ENCODE data around the gene PTPRJ.
"Not testable (repeated sequence)": the region's sequence is repeated elsewhere in the genome, so short reads cannot be mapped to it uniquely, and the experiment has no call there.

The PTPRJ gene

DNA sequence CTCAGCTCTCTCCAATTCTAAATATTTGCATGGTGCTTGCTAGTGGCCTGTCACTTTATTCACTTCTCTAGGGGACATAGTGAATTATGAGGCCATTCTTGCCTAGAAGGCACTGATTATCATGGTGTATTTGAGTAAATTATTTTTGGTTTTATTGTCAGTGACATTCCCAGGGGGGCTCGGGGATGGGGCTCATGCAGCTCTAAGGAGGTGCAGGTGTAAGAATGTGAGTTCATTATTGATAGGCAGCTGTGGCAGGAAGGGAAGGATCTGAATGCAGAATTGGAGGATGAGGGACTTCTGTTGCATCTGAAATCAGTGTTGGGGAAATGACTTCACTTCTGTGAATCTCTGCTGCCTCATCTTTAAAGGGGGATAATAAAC is 182.5 kb downstream of the PTPRJ start:
- no peak for DNase-seq (ENCODE audit: low read depth in 2 of 2)

DNA sequence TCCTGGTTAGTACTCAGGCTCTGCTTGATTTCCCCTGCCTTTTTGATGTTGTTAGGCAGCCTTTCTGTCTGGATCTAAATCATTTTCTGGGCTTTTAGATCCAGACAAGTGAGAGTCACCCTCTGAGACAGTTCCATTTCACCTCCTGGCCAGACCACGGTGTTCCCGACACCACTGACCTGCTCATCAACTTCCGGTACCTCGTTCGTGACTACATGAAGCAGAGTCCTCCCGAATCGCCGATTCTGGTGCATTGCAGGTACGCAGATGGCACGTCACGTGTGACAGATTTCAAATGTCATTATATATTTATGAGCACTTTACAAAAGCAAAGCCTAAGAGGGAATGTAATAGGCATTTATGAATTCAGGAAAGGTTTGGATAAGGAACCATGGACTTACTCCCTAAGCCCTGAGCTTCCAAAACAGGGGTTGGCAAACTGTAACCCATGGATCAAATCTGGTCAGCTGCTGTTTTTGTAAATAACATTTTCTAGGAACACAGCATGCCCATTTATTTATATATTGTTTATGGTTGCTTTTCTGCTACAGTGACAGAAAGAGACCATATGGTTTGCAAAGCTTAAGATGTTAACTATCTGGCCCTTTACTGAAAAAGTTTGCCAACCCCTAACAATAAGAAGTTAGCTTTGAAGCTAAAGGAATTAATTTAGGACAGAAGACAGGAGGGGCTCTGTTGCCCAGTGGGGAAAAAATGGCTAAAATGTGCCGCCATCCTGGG is 183.2 kb downstream of the PTPRJ start:
- DNase-seq (ENCODE audit: low read depth in 2 of 2), result no peak

DNA sequence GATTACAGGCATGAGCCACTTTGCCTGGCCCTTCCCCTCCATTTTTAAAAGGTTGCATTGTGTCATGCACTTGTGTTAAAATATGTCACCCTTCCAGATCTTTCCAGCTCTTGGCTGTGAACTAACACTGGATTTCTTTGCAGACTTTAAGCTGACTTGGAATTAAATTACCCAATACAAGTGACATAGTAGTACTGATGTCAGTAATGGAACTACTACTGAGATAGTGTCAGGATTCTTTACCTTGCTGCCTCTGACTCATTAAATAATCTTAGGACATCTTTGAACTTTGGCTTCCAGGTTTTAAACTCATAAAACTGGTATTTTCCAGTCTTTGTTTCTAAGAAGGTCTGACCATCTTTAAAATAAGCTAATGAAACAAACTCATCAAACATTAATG is 184.5 kb downstream of the PTPRJ start:
- no peak for DNase-seq (ENCODE audit: low read depth in 2 of 2)

DNA sequence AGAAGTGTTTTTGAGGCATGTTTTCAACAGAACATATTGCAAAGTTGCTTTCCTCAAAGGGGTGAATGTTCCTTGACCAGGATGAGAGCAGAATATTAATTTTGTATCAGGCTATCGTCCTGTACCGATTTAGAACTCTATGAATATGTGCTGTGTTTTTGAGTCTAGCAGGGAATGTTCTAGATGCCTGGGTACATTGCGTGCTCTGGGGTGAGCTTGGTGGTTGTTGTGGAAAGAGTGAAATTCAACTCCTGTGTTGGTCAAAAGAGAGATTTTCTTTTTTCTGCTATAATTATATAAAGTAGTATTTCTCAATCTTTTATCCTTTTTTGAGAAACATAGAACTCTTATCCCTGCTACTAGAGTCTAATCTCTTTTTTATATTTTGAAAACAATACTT is 185.1 kb downstream of the PTPRJ start:
- no peak for DNase-seq (ENCODE audit: low read depth in 2 of 2)

DNA sequence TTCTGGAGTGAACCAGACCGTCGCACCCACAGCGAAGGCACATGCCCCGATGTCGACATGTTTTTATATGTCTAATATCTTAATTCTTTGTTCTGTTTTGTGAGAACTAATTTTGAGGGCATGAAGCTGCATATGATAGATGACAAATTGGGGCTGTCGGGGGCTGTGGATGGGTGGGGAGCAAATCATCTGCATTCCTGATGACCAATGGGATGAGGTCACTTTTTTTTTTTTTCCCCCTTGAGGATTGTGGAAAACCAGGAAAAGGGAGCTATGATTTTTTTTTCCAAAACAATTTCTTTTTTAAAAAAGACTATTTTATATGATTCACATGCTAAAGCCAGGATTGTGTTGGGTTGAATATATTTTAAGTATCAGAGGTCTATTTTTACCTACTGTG is 187.0 kb downstream of the PTPRJ start:
- DNase-seq (ENCODE audit: low read depth in 2 of 2), result no peak

DNA sequence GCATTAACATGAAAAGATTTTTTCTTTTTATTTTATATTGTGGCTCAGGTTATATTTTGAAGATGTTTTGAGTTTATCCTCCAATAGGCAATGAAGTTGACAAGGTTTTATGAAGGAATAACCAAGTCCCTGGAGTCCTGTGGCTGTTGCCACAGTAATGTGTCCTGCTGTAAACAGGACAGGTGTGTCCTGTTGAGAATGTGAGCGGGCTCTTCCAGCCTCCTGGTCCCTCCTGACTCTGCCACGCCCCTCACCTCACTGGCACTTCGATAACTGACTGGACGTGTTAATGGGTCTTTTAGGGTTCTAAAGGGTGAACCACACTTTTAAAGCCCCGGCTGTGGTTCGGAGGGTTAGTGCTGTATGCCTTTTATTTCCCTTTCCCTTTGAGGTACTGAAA is 188.5 kb downstream of the PTPRJ start:
- DNase-seq (ENCODE audit: low read depth in 2 of 2), result no peak

DNA sequence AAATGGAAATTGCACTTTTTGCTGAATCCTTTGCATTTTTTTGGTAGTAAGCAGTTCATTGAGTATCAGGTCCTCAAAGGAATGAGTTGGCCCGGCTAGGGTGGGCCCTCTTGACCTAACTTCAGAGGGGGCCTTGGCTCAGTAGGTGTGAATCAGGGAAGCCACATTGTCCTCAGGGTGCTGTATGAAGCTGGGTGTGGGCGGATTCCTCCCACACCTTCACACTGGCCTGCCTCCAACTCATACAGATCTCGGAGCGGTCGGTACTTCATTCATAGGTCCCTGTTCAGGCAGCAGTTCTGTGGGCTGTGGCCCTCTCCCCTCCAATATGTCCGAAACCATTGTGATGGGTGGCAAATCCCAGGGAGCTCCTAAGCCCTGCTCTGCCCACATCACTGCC is 188.9 kb downstream of the PTPRJ start:
- DNase-seq (ENCODE audit: low read depth in 2 of 2), result no peak

DNA sequence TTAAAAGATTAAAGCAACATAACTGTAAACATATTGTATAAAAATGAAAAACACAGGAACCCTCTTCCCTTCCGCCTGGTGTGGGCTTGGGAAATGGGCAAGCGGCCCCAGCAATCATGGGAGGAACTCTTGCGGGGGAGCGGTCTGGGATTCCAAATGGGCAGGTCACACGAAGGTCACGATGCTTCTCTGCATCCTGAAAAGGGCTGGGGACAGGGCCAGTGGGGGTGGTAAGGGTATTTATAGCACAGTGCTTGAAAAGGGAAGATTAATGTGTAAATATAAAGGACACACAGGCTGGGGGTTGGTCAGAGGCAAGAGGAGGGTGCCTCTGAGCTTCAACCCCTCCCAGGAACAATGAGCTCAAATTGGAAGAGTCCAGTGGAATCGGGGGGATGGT is 189.4 kb downstream of the PTPRJ start:
- no peak for DNase-seq (ENCODE audit: low read depth in 2 of 2)

DNA sequence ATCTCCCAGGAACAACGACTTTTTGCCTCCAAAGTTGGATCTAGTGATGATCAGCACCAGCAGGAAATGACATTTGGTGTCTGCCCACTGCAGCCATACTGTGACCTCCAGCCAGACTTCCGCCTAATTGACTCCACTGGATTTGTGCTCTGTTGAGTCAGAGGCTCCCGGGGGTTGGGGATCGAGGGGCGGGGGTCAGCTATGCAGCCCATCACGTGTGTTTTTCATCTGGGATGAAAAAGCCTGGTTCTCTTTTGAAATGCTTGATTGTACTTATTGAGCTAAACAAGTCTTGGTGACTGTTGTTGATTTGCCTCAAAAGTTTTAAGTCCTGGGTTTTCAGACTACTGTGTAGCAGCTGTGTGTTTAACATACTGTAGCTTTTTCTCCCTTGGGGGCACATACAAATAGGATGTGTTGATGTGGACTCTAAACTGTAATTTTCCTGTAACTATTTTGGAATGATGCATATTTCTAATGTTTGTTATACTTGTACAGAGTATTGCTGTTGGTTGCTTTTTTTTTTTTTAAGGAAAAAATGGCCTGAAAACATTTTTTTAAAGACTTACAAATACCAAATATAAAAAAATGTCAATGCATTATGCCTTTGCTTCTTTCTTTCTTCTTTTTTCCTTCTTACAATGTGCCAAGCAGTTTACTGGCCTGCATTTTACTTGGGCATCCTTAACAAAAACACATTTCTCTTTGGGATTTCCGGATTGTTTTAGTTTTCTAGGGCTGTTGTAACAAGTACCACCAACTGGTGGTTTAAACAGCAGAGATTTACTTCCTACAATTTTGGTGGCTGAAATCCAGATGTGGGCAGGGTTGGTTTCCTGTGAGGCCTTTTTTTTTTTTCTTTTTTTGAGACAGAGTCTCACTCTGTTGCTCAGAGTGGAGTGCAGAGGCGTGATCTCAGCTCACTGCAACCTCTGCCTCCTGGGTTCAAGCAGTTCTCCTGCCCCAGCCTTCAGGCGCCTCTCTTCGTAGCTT is 190.2 kb downstream of the PTPRJ start:
- DNase-seq (ENCODE audit: low read depth in 2 of 2), result no peak

DNA sequence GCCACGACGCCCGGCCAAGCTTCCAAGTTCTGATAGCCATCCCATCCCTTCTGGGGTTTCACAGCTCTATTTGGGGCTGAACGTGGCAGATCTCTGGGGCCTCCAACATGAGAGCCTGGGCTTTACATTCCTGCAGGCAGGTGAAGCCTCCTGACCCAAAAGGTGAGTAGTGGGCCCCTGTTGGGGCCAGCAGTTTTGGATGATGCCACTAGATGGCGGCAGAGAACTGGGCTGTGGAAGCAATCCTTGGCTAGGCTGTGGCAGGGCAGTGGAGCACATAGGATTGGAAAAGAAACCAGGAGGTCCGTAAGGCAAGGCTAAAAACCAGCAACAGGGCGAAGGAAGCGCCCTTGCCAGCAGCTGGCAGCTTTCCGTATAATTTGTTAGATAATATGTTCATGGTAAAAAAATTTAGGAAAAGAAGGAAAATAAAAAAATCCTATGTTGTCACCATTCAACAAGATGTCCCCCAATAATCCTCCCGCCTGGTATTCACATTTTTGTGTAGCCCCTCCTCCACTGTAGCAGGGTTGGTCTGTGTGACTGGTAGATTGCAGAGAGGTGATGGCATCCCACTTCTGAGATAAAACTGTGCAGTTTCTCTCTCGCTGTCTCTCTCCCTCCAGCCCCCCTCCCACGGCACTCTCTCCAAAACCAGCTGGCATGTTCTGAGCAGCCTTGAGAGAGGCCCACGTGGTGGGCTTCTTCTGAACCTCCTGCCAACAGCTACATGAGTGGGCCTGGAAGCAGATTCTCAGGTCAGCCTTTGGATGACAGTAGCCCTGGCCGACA is 192.7 kb downstream of the PTPRJ start:
- DNase-seq (ENCODE audit: low read depth in 2 of 2), result peak; percentile 12 to 17

DNA sequence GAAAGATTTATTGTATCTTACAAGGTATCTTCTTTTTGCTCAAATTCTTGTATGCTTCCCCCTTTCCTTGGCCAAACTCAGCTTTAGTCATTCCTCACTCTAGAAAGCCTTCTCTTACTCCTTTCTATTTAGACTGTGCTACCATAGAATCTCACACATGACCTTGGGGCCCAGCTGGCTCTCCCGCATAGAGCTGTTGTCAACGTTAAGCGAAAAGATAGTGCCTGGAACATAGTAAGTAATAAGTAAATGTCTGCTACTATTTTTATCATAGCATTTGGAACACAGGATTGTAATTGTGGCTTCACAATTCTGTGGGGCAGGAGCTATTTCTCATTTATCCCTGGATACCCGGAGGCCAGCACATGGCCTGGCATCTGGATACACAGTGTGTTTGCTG is 197.3 kb downstream of the PTPRJ start:
- DNase-seq (ENCODE audit: low read depth in 2 of 2), result no peak

DNA sequence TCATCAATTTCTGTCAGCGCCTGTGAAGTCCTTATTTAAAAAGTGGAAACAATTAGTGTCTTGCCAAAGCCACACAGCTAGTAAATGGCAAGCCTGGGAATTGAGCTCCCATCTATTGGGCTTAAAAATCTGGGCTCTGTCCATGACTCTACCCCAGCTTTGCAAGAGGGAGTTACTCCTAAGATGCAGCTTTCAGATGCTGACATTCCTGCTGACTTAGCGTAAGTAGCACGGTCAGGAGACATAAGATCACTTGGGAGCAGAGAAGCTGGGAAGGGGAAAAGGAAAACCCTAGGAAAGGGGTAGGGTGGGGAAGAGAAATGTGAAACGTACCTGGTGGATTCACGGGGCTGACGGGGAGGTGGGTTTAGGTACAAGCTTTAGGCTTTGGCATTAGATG is 200.3 kb downstream of the PTPRJ start:
- no peak for DNase-seq (ENCODE audit: low read depth in 2 of 2)

DNA sequence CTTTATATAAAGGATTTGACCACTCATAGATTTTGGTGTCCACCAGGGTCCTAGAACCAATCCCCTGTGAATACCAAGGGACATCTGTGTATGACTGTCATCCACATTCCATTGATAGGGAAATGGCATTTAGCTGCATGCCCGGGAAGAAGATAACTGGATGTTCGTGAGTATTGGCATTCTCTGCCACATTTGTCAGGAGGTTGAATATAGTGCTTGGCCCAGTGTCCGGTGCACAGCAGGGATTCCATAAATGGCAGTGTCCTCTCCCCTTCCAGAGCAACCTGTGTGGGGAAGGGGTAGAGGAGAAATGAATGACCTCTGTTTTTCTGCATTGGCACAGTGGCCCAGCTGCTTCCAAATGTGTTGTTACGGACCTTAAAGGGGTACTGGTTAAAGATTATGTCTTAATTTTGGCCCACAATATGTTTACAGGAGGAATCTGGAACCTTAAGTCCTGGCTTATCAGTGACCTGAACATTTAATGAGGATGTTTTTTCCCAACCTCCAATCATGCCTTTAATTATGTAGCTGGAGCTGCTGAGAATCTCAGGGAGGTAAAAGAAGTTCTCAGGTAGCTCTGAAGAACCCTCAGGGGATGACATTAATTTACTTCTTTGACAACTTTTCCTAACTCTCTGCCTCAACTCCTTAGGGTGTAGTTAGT is 202.6 kb downstream of the PTPRJ start:
- DNase-seq (ENCODE audit: low read depth in 2 of 2), result no peak

DNA sequence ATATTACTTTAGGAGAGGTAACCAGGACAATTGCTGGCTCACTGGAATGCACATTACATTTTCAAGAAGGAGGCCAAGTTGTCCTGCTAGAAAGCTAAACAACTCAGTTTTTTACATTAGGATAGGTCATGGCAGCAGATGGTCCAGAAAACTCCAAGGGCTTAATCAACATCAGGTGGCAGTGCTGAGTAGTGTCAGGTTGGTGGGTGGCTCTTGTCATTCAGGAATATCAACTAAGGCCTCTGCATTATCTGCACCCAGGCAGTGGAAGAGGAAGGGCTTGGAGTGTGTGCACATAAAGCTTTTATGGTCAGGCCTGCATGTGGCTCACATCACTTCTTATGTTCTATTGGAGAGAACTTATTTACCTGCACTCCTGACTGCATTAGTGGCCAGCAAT is 204.1 kb downstream of the PTPRJ start:
- no peak for DNase-seq (ENCODE audit: low read depth in 2 of 2)

DNA sequence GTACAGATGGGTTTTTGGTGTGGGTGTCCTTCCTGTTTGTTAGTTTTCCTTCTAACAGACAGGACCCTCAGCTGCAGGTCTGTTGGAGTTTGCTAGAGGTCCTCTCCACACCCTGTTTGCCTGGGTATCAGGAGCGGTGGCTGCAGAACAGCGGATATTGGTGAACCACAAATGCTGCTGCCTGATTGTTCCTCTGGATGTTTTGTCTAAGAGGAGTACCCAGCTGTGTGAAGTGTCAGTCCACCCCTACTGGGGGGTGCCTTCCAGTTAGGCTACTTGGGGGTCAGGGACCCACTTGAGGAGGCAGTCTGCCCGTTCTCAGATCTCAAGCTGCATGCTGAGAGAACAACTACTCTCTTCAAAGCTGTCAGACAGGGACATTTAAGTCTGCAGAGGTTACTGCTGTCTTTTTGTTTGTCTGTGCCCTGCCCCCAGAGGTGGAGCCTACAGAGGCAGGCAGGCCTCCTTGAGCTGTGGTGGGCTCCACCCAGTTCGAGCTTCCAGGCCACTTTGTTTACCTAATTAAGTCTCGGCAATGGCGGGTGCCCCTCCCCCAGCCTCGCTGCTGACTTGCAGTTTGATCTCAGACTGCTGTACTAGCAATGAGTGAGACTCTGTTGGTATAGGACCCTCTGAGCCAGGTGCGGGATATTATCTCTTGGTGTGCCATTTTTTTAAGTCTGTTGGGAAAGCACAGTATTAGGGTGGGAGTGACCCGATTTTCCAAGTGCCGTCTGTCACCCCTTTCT is 210.7 kb downstream of the PTPRJ start:
- not testable (repeated sequence) for DNase-seq (ENCODE audit: low read depth in 2 of 2)

DNA sequence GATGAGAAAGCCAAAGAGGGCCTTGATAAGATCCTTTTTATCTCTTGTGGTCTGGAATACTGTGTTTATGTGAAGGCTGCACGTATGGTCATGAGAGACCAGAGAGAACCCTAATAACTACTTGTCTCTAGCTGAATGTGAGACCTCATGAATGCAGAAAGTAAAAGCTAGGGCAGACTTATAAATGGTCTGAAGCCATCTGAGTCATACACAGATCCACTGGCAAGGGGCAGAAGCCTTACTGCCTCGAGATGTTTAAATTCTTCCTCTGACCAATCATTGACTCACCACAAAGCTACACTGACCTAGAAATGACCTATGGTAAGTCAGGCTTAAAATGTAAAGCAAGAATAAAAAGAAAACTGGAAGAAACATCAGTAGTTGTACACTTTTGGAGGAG is 213.5 kb downstream of the PTPRJ start:
- DNase-seq (ENCODE audit: low read depth in 2 of 2), result no peak

DNA sequence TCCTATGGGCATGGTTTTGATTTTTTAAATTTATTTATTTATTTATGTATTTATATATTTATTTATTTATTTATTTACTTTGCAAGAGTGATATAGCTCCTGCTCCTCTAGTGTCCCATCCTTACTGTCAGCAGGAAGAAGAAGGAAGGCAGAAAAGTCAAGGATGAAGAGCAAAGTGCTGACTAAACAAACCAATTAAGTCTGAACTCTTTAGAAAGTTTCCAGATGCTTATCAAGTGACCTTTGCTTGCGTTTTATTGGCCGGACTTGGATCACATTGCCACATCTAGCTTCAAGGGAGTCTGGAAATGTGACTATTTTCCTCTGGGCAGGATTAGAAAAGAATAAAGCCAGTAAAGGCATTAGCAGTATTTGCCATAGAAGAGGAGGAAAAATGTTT is 227.5 kb downstream of the PTPRJ start:
- DNase-seq (ENCODE audit: low read depth in 2 of 2), result no peak

DNA sequence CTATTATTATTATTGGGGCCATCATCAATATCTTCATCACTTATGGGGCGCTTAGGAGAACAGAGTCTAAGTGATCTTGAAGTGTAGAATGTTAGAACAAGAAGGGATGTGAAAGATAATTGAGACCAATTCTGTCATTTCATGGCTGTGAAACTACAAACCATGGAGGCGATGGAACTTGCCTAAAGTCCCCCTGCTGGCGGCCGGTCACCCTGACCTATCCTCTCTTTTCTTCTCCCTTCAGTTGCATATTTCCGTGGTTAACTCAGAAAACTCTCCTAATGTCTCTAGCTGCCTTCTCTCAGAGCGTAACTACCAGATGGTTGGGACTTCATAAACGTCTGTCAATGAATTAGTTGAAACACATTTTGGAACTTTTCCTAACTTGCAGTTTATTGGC is 229.7 kb downstream of the PTPRJ start:
- DNase-seq (ENCODE audit: low read depth in 2 of 2), result no peak

DNA sequence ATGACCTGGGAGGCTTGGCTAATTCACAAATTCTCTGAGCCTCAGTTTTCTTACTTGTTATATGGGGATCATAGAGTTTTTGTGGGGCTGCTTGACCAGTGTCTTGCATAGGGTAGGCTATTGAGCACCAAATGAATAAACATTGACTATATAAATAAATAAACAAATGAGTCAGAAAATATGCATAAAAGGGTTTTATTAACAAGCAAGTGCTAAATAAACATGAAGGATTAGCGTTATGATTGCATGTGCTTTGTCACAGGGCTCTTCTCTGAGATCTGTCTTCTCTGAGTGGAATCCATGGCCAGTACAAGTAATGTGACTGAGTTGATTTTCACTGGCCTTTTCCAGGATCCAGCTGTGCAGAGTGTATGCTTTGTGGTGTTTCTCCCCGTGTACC is 236.2 kb downstream of the PTPRJ start, which contains the start of gene OR4B1:
TSS of gene OR4B1 (plus strand) at position 301 of the 400 bp plus-strand sequence. CDS start at position 301, 0 bp downstream.
- DNase-seq (ENCODE audit: low read depth in 2 of 2), result no peak
